Gastroesophageal sphincter (tissue), 4 donors: Measurements from ENCODE around the gene CCNDBP1. TPM values are rescaled to one million over a fixed set of nuclear protein-coding genes. Genes with fewer than 3 reads are reported as not detected.

Source experiments
- ATAC-seq: fragments of 150-250 bp; one replicate; pipeline ENCODE4 v1.9.1; 2016; ENCODE audit warnings: mild to moderate bottlenecking, moderate library complexity
- H3K27ac ChIP-seq, 4 donors: fragments of 200-600 bp; sonication (generic) in 3 of 4; 1 replicate in 3 of 4; 2 replicates in 1 of 4; pipeline ENCODE4 v1.5.1; 2016 to 2019
- H3K27me3 ChIP-seq: fragments of 200-600 bp; sonication (generic); one replicate; pipeline ENCODE4 v1.5.1; 2019
- H3K36me3 ChIP-seq, 2 donors: fragments of 200-600 bp; sonication (generic); one replicate each; pipeline ENCODE4 v1.5.1; 2019; ENCODE audit warnings: control low read depth in 1 of 2
- H3K4me1 ChIP-seq, 3 donors: fragments of 200-600 bp; sonication (generic); 1 replicate in 2 of 3; 2 replicates in 1 of 3; pipeline ENCODE4 v1.5.1; 2016 to 2019; ENCODE audit warnings: control low read depth in 2 of 3
- H3K4me3 ChIP-seq, 2 donors: fragments of 200-600 bp; sonication (generic); one replicate each; pipeline ENCODE4 v1.5.1; 2019; ENCODE audit warnings: mild to moderate bottlenecking in 1 of 2, moderate library complexity in 1 of 2
- H3K9me3 ChIP-seq, 3 donors: fragments of 200-600 bp; sonication (generic); one replicate each; pipeline ENCODE4 v1.5.1; 2017 to 2019; ENCODE audit warnings: control low read depth in 2 of 3
- CTCF ChIP-seq, 4 experiments: fragments of 200-600 bp in 2 of 4; fragments of 450-650 bp in 2 of 4; sonication (generic) in 1 of 4; IDR thresholded peaks; one replicate each; pipeline ENCODE4 v1.5.1; 2017 to 2019; ENCODE audit warnings: antibody characterized with exemption in 4 of 4, mild to moderate bottlenecking in 2 of 4, moderate library complexity in 2 of 4
- EP300 ChIP-seq: sonication (generic); formaldehyde crosslinking; IDR thresholded peaks from one replicate; pipeline ENCODE4 v1.6.1; 2017; ENCODE audit warnings: antibody characterized with exemption, mild to moderate bottlenecking
- POLR2A ChIP-seq, 2 donors: fragments of 450-650 bp; IDR thresholded peaks; one replicate each; pipeline ENCODE4 v1.6.1; 2017; ENCODE audit warnings: antibody characterized with exemption in 2 of 2, mild to moderate bottlenecking in 2 of 2, moderate library complexity in 1 of 2
- POLR2AphosphoS5 ChIP-seq: sonication (generic); formaldehyde crosslinking; IDR thresholded peaks from one replicate; pipeline ENCODE4 v1.6.1; 2017; ENCODE audit warnings: antibody characterized with exemption
- WGBS, 2 donors: methylation state at CpG; one replicate each; pipeline ENCODE4 v1.1.5; 2018; ENCODE audit warnings: low coverage in 1 of 2; 5-methylcytosine and 5-hydroxymethylcytosine counted together
- total RNA-seq, 4 donors: library from RNA; depleted of rRNA; stranded (reverse); fragments of >200 nt; gene quantifications; one replicate each; pipeline ENCODE4 v1.1.0, GENCODE V29; 2016

Gene CCNDBP1
- total RNA-seq: 10 to 100 TPM; 43.0 to 70.9 (median 54.1) TPM

GRCh38 chr15:43185157-43186002, at the start of gene CCNDBP1:
CCNDBP1 (plus strand) TSS chr15:43185403; CDS start chr15:43185499, 96 bp downstream.
- peak within 1 kb of the TSS; percentile 81 to 94 (median 93) for H3K27ac ChIP-seq
- 3% methylated on average over 7 of the region's 69 CpGs; no CpG with 5 or more reads in 1 of the 2 donors for WGBS, 2 donors
- H3K36me3 ChIP-seq: peaks cover 0 to 30% of the 10 kb centered on the region in 2 donors
- H3K9me3 ChIP-seq: no peaks in the 10 kb centered on the region
- peaks cover 0 to 67% (median 12%) of the 10 kb centered on the region in 3 donors for H3K4me1 ChIP-seq
- ATAC-seq: peak; percentile 96
- no peaks in the 10 kb centered on the region for H3K27me3 ChIP-seq
- peak within 1 kb of the TSS; percentile 67 to 90 for H3K4me3 ChIP-seq
- peak; percentile 77 to 85 for TF ChIP-seq POLR2A (IDR thresholded peaks at IDR 0.05)
- no peak for TF ChIP-seq EP300
- peak in 3 of 4 experiments; percentile 18 to 57 (median 34) for TF ChIP-seq CTCF (IDR thresholded peaks at IDR 0.05)
- TF ChIP-seq POLR2AphosphoS5: peak; percentile 90

- ATAC-seq: no peak
- Histone ChIP-seq H3K4me3 (no peak overlapping the region), H3K9me3 (no peaks in the 10 kb centered on the region), H3K4me1 (no peaks in the 10 kb centered on the region), H3K36me3 (peaks cover 0 to 77% of the 10 kb centered on the region in 2 donors), H3K27ac (no peak overlapping the region), H3K27me3 (no peaks in the 10 kb centered on the region)
- TF ChIP-seq POLR2AphosphoS5: no peak
- TF ChIP-seq EP300: no peak
- TF ChIP-seq POLR2A (IDR thresholded peaks at IDR 0.05): no peak
- TF ChIP-seq CTCF (IDR thresholded peaks at IDR 0.05): no peak
- WGBS, 2 donors: 82 to 86% methylated on average over 4 of the region's 4 CpGs
Measured at GRCh38 chr15:43143203-43143941, 41.8 kb upstream of the CCNDBP1 start.

- Histone ChIP-seq H3K36me3 (peaks cover 0 to 77% of the 10 kb centered on the region in 2 donors), H3K27me3 (no peaks in the 10 kb centered on the region), H3K9me3 (no peaks in the 10 kb centered on the region), H3K4me1 (no peaks in the 10 kb centered on the region), H3K4me3 (no peak overlapping the region), H3K27ac (no peak overlapping the region)
- TF ChIP-seq POLR2AphosphoS5: no peak
- TF ChIP-seq POLR2A (IDR thresholded peaks at IDR 0.05): no peak
- no peak for TF ChIP-seq CTCF (IDR thresholded peaks at IDR 0.05)
- no peak for TF ChIP-seq EP300
- no peak for ATAC-seq
Measured at GRCh38 chr15:43144512-43144911, 40.7 kb upstream of the CCNDBP1 start.

GRCh38 chr15:43146184-43146583, 39.0 kb upstream of the CCNDBP1 start:
- Histone ChIP-seq H3K9me3 (no peaks in the 10 kb centered on the region), H3K36me3 (peaks cover 0 to 75% of the 10 kb centered on the region in 2 donors), H3K4me3 (no peak overlapping the region), H3K27ac (no peak overlapping the region), H3K27me3 (no peaks in the 10 kb centered on the region), H3K4me1 (no peaks in the 10 kb centered on the region)
- no peak for ATAC-seq
- TF ChIP-seq EP300 (no peak), POLR2AphosphoS5 (no peak), POLR2A (IDR thresholded peaks at IDR 0.05) (no peak), CTCF (IDR thresholded peaks at IDR 0.05) (no peak)
- WGBS, 2 donors: 81 to 87% methylated on average over 5 of the region's 5 CpGs
